Measurements from ENCODE around the gene MAP3K21. TPM values are rescaled to one million over a fixed set of nuclear protein-coding genes. Genes with fewer than 3 reads are reported as not detected.

Gene MAP3K21
- total RNA-seq, 1 donor from 2014 or later = 0.25 TPM

GRCh38 chr1:233295975-233296322, 31.6 kb upstream of the MAP3K21 start:
- H3K27ac Mint-ChIP-seq (ENCODE audit: unreplicated experiment) = no peak overlapping the region
- TF ChIP-seq, protein P1, sequence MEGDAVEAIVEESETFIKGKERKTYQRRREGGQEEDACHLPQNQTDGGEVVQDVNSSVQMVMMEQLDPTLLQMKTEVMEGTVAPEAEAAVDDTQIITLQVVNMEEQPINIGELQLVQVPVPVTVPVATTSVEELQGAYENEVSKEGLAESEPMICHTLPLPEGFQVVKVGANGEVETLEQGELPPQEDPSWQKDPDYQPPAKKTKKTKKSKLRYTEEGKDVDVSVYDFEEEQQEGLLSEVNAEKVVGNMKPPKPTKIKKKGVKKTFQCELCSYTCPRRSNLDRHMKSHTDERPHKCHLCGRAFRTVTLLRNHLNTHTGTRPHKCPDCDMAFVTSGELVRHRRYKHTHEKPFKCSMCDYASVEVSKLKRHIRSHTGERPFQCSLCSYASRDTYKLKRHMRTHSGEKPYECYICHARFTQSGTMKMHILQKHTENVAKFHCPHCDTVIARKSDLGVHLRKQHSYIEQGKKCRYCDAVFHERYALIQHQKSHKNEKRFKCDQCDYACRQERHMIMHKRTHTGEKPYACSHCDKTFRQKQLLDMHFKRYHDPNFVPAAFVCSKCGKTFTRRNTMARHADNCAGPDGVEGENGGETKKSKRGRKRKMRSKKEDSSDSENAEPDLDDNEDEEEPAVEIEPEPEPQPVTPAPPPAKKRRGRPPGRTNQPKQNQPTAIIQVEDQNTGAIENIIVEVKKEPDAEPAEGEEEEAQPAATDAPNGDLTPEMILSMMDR (IDR thresholded peaks at IDR 0.05) = no peak
- DNase-seq (ENCODE audit: low spot score) = no peak
- H3K27me3 Mint-ChIP-seq (ENCODE audit: low read depth) = no peaks in the 10 kb centered on the region
- peaks cover 34% of the 10 kb centered on the region for H3K4me1 Mint-ChIP-seq (ENCODE audit: low read depth)
- no peaks in the 10 kb centered on the region for H3K36me3 Mint-ChIP-seq (ENCODE audit: low read depth)
- H3K4me3 Mint-ChIP-seq (ENCODE audit: unreplicated experiment) = peak overlapping the region; percentile 84
- H3K9me3 Mint-ChIP-seq (ENCODE audit: low read depth) = peaks cover under 1% of the 10 kb centered on the region

DNA sequence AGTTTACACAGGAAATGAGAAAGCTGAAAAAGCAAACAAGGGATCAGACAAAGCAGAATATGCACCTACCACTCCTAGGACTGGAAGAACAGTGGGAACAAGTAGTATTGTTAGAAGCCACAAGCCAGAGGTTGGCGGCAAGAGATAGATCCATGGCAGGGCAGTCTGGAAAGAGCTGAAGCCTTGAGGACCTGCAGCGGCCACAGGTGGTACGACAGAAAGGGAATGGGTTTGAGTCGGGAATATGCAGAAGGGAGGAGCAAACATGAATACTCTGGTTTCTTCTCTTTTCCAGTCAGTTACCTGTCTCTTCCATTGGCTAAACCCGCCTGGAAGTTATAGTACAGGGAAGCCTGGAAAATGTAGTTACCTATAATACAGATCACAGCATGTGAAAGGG, 28.1 kb upstream of the MAP3K21 start:
- H3K9me3 Mint-ChIP-seq (ENCODE audit: low read depth) = peaks cover 5% of the 10 kb centered on the region
- H3K27ac Mint-ChIP-seq (ENCODE audit: unreplicated experiment) = no peak overlapping the region
- H3K27me3 Mint-ChIP-seq (ENCODE audit: low read depth) = peaks cover 7% of the 10 kb centered on the region
- TF ChIP-seq, protein P1 (IDR thresholded peaks at IDR 0.05) = no peak
- no peak for DNase-seq (ENCODE audit: low spot score)
- peaks cover 13% of the 10 kb centered on the region for H3K4me1 Mint-ChIP-seq (ENCODE audit: low read depth)
- no peak overlapping the region for H3K4me3 Mint-ChIP-seq (ENCODE audit: unreplicated experiment)
- H3K36me3 Mint-ChIP-seq (ENCODE audit: low read depth) = no peaks in the 10 kb centered on the region

GRCh38 chr1:233300326-233300725, 27.2 kb upstream of the MAP3K21 start:
- no peak overlapping the region for H3K4me3 Mint-ChIP-seq (ENCODE audit: unreplicated experiment)
- no peak for DNase-seq (ENCODE audit: low spot score)

DNA sequence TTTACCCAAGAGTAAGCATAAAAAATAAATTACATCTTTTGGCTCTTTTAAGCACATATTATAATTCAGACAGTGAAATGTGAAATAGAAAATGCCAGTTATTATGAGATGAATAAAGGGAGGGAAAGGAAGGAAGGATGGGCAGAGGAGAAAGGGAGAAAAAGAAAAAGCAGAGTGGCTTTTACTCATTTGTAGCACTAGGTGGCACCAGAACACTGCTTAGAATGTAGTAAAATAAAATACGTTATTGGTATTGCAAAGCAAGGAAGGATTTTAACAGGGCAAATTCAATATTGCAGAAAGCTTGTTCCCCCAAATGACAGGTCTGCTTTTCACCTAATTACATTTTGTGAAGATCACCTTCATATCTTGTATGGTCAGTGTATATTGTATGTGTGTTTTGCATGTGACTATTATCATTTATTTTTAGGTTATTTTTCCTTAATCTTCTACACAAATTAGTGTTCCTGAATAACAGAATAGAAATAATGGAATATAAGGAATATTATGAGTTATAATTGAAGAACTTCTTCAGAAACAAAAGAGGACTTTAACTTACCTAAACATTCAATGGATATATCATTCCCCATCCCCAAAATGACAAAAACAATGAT, 22.9 kb upstream of the MAP3K21 start:
- DNase-seq (ENCODE audit: low spot score) = no peak
- Mint-ChIP-seq H3K27ac (ENCODE audit: unreplicated experiment) (no peak overlapping the region), H3K27me3 (ENCODE audit: low read depth) (peaks cover 21% of the 10 kb centered on the region), H3K9me3 (ENCODE audit: low read depth) (peaks cover 13% of the 10 kb centered on the region), H3K36me3 (ENCODE audit: low read depth) (no peaks in the 10 kb centered on the region), H3K4me3 (ENCODE audit: unreplicated experiment) (no peak overlapping the region), H3K4me1 (ENCODE audit: low read depth) (no peaks in the 10 kb centered on the region)
- TF ChIP-seq, protein P1 (IDR thresholded peaks at IDR 0.05) = peak; percentile 91

More at GRCh38 chr1:233300326-233300725, 27.2 kb upstream of the MAP3K21 start:
- peaks cover 7% of the 10 kb centered on the region for H3K27me3 Mint-ChIP-seq (ENCODE audit: low read depth)
- no peaks in the 10 kb centered on the region for H3K36me3 Mint-ChIP-seq (ENCODE audit: low read depth)
- H3K9me3 Mint-ChIP-seq (ENCODE audit: low read depth) = peaks cover 5% of the 10 kb centered on the region
- TF ChIP-seq, protein P1 (IDR thresholded peaks at IDR 0.05) = no peak
- H3K27ac Mint-ChIP-seq (ENCODE audit: unreplicated experiment) = no peak overlapping the region
- peaks cover 5% of the 10 kb centered on the region for H3K4me1 Mint-ChIP-seq (ENCODE audit: low read depth)

DNA sequence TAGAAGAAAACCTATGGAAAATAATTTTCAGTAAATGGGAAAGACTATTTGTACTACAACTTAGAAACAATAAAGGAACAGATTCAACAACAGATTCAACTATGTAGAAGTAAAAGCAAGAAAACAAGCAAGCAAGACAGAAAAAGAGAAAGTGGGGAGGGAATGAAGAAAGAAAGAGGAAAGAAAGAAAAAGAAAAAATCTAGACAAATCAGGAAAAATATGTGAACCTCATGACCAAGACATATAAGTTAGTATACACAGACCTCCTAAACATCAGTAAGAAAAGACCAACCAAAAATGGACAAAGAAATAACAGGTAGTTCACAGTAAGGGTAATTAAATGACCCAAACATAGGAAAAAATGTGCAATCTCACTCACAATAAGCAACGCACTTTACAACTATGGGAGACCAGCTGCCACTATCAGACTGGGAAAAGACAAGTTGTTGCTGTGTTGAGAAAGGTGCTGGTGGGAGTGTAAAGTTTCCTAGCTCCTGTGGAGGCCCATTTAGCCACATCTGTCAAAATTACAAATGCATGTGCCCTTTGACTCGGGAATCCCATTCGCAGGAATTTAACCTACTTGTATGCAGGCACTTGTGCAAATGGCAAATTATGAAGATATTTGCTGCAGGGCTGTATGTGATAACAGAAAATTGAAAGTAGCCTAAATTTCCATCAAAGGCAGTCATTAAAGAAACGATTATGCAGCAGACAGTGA, 13.9 kb upstream of the MAP3K21 start:
- Mint-ChIP-seq H3K4me1 (ENCODE audit: low read depth) (no peaks in the 10 kb centered on the region), H3K9me3 (ENCODE audit: low read depth) (no peaks in the 10 kb centered on the region), H3K36me3 (ENCODE audit: low read depth) (no peaks in the 10 kb centered on the region), H3K27me3 (ENCODE audit: low read depth) (peaks cover 40% of the 10 kb centered on the region), H3K27ac (ENCODE audit: unreplicated experiment) (no peak overlapping the region), H3K4me3 (ENCODE audit: unreplicated experiment) (no peak overlapping the region)
- TF ChIP-seq, protein P1 (IDR thresholded peaks at IDR 0.05) = no peak
- DNase-seq (ENCODE audit: low spot score) = no peak
